Astrocyte of the spinal cord (primary cell): ENCODE results near the gene OSGEP.

Experiments used
- DNase-seq: peaks from one replicate; pipeline ENCODE4 v3.0.0; 2011; ENCODE audit warnings: low read depth, low spot score
- H3K4me3 ChIP-seq: 2 replicates; pipeline ENCODE4 v1.5.1; 2011; ENCODE audit warnings: low read depth, mild to moderate bottlenecking, low read length, moderate library complexity
- CTCF ChIP-seq: IDR thresholded peaks from 2 replicates; pipeline ENCODE4 v1.5.1; 2012; ENCODE audit warnings: low read depth, mild to moderate bottlenecking, low read length, inconsistent platforms
- in situ Hi-C: cut with HindIII; loops from 2 replicates; pipeline ENCODE4 v1.10.0; 2017; ENCODE audit warnings: low sequenced_read_pairs

Gene OSGEP

GRCh38 chr14:20400965-20401593, 53.5 kb downstream of the OSGEP start:
- in situ Hi-C loops, result no loop called here
- no peak overlapping the region for H3K4me3 ChIP-seq
- no peak for DNase-seq
- no peak for TF ChIP-seq CTCF

- in situ Hi-C loops, result no loop called here
- no peak for TF ChIP-seq CTCF
- no peak for DNase-seq
- H3K4me3 ChIP-seq, result no peak overlapping the region
Observed at GRCh38 chr14:20400589-20400964, 54.0 kb downstream of the OSGEP start.

GRCh38 chr14:20397511-20397910, 57.1 kb downstream of the OSGEP start:
- no peak overlapping the region for H3K4me3 ChIP-seq
- no peak for TF ChIP-seq CTCF
- in situ Hi-C loops, result no loop called here
- DNase-seq, result no peak
